Tongue (tissue), 2 donors: ENCODE results near the gene TSSC4. TPM values are rescaled to one million over a fixed set of nuclear protein-coding genes. Genes with fewer than 3 reads are reported as not detected.

Source experiments
- DNase-seq: peaks from one replicate; pipeline ENCODE4 v3.0.0-alpha.2; 2015
- total RNA-seq: library from RNA; depleted of rRNA; stranded (reverse); fragments of >200 nt; gene quantifications from one replicate; pipeline ENCODE4 v1.2.3, GENCODE V29; 2014

The TSSC4 gene
- total RNA-seq, 1 donor from 2014 or later = 21.6 TPM

DNA sequence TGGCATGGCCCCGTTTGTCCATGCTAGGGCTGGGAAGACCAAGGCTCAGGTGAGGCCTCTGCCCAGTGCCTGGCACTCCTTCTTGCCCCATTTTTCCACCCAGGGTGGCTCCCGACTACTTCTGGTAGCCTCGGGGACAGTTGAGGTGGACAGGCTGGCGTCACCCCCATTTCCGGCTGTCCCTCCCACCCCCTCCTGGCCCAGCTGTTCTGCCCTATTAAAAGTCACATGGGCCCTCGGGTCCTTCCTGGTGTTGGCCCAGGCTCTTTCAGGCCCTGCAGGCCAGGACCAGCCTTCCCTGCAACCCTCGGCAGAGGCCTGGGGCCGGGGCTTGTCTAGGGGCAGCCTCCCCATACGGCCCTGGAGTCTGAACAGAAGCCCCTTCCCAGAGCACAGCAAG is 14.0 kb upstream of the TSSC4 start:
- no peak for DNase-seq

DNA sequence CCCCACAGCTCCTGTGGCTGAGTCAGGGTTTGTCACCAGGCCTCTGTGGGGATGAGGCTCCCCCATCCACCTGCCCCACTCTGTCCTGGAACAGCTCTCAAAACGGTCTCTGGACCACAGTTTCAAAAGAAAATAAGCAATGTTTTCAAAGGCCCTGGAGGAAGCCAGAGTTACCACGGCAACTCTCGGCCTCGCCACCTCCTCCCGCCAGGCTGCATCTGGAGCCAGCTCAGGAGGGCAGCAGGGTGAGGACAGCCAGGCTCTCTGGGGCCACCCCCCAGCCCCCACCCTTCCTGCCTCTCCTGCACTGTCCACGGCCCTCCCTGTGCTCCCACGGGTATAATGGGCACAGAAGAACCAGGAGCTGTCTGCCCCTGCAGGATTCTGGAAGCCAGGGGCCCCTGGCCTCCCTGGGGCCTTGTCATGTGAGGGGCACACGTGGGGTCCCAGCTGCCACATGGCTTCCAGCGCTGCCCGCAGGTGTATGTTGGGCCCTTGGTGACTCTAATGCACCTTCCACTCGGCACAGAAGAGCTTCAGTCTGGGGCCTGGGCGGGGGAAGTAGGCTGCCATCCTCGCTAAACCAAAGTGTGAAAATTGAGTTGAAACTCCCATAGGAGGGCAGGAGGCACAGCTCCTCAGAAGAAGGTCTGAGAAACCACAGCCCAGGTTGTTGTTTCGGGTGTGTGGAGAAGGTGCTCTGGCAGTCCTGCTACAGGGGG is 13.1 kb upstream of the TSSC4 start:
- DNase-seq = no peak

DNA sequence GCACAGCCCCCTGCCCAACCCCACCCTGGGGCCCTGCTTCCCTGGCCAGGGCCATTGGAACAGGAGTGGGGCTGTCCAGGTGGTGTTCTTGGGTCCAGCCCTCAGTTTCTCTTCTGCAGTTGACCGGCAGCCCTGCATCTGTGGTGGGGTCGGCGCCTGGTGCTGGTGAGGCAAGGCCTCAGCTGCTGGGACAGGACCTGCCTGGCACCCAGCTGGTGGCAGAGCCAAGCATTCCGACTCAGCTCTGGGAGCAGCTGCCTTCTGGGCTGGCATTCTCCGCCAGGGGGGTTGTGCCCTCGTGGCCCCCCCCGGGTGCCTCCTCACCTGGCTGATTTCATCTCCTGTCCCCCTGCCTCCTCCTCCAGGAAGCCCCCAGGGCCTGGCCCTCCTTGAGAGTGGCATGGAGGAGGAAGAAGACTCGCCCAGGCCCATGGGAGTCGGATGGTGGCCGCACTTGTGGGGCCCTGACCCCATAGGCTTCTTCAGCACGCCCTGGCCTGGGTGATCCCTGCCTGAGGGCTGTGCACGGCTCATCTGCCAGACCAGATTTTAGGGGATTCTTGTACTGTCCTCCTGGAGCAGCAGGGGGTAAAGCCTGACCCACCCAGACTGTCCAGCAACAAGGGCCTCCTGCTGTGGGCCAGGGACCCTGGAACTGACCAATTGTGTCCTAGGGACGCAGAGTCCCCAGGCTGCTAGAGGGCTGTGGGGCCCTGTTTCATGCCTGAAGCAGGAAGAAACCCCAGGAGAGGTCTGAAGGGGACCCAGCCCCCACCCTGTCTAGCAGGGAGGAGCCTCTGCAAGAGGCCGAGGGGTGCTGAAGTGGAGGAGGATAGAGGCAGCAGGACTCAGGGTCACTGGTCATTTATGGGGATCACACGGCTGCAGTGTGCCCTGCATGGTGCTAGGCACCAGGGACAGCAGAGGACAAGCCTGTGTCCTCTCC is 11.8 kb upstream of the TSSC4 start:
- no peak for DNase-seq

DNA sequence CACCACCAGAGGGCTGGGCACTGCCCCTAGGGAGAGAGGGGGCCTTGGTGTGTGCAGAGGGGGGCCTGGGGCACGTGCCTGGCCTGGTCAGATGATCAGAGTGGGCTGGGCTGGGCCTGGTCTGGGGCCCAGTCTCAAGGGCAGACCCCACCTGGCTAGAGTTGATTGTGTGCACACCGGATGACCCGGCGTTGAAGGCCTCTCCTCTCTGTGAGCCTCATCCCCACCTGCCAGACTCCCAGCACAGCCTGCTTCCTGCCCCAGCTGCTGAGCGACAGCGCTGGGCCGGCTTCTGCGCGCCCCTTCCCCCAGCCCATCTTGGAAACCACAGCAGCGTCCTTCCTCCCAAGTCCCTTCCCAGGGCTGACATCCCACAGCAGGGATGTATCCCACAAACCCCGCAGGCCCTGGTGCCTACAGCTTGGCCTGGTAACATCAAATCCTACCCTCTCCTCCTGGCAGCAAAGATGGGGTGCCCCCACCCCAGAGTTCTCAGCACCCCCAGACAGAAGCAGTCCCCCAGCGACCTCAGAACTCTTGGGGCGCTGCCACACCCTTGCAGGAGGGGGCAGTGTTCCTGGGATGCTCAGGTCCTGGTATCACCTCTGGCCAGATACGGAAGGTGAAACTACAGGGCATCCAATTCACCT is 11.0 kb upstream of the TSSC4 start:
- no peak for DNase-seq

DNA sequence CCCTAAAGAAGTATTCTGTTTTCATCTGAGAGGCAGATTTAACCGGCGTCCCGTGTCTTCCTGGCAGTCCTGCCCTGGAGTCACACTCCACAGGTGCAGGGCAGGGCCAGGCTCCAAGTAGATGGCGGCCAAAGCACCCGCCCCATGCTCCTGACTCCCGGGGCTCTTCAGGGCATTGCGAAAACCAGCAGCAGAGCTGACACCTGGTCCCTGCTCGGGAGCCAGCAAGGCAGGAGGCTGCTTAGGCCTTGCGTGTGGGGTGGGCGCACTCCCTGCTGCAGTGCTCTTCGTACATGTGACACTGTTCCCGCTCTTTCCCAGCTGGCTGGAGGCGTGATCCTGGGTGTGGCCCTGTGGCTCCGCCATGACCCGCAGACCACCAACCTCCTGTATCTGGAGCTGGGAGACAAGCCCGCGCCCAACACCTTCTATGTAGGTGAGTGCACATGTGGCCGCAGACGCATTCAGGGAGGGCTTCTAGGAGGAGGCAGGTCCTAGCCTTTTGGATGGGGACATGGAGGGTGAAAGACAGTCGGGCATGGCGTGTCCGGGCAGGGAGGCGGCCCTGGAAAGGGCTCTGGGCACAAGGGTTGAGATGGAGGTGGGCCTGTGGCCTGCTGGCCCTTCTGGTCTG is 10.3 kb upstream of the TSSC4 start:
- DNase-seq = no peak

DNA sequence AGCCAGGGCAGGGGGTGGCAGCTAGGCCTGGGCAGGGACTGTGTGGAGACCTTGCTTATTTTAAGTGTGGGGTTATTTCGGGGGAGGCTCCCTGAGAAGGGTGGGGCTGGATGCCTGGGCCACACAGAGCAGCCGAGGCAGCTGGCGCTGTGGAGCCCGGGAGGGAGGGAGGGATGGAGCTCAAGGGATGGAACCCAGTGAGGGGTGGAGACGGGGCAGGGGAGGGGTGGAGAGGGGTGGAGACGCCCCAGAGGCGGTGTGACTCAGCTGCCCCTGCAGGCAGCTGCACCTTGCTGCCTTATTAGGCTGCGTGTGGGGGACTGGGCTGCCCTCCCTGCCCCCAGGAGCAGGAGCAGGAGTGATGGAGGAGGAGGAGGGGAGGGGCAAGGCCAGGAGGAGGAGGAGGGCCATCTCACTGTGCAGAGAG is 9.8 kb upstream of the TSSC4 start:
- peak; percentile 82 for DNase-seq

DNA sequence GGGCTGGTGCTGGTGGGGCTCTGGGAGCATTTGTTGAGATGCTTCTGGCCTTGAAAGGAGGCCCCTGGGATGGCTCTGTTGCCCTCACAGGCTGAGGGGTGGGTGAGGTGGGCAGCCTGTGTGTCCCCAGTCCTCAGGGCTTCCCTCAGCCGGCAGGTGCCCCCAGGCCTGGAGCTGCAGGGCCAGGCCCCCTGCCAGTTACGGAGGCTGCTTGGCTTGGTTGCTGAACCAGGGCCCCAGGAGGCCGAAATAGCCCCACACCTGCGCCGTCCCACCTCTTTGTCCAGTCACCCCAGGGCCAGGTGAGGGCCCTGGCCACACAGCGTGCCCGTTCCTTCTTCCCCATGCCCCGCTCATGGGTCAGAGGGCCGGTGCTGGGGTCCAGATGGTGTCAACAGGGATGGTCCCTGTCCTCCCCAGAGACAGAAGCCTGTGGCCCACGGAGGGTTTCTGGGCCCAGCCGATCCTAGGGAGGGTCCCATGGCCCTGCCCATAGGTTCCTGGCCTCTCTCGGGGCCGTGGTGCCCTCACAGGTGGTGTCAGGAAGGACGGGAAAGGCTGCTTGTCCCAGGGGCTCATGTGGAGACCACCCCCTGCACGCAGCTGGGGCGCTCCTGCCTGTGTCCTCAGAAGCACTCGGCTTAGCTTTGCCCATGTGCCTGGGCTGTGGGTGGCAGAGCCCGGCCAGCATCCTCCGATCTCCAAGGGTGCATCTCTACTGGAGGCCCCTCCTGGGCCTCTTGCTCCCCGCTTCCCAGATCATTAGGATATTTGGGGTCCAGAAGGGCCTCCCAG is 9.2 kb upstream of the TSSC4 start:
- no peak for DNase-seq

DNA sequence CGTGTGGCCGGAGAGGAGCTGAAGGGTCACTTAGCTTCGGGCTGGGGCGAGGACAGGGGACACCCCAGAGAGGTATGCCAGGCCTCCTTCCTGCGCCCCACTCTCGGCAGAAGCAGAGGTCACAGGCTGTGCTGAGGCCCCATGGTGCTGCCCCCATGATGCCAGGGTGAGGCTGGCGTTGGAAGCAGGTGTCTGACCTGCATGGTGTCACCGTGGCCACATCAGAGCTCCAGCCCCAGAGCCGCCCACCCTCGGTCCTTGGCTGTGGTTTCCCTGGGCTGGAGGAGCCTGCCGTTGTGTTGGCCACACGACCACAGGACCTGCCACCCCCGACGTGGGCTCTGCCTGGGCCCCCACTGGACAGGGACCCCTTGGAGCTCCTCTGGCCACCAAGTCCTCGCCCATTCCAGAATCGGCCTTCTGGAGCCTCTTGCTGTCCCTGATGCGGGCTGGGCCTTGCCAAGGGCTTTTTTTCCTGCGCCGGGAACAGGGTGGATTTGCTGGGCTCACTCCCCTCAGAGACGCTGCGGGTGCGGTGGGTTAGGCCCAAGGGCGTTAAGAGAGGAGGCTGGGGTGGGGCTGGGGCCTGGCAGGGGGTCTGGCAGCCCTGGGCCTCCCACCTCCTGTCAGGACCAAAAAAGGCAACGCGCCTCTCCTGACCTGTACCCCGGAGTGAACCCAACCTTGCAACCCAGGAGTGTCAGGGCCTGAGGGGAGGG is 8.2 kb upstream of the TSSC4 start:
- no peak for DNase-seq

DNA sequence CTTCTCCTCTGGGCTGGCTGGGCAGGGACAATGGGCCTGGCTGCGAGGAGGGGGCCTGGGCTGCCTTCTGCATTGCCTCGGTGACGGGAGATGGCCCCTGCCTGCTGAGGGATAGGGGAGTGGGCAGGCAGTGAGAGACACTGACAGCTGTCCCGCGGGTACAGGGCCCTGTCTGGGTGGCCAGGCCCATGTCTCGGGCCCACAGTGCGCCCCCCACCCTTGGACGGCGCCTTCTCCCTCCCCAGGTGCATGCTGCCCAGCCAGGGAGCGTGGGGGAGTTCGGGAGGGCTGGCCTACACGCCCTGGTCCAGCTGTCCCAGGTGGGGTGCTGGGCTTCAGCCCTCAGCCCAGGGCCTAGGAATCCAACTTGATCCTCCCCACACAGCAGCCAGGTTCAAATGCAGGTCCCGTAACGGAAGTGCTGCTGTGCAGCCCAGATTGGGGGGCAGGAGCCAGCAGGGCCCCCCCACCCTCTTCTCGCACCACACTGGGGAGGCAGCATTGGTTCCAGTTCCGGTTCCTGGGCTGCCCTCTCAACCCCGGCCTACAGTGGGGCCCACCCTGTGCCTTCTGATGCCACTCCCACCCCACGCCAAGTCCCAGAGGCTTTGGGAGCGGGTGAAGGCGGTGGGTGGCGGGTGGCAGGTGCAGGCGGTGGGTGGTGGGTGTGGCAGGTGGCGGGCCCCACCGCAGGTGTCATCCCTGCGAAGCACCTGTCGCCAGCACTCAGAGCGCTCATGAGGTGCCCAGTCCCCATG is 7.3 kb upstream of the TSSC4 start:
- no peak for DNase-seq

DNA sequence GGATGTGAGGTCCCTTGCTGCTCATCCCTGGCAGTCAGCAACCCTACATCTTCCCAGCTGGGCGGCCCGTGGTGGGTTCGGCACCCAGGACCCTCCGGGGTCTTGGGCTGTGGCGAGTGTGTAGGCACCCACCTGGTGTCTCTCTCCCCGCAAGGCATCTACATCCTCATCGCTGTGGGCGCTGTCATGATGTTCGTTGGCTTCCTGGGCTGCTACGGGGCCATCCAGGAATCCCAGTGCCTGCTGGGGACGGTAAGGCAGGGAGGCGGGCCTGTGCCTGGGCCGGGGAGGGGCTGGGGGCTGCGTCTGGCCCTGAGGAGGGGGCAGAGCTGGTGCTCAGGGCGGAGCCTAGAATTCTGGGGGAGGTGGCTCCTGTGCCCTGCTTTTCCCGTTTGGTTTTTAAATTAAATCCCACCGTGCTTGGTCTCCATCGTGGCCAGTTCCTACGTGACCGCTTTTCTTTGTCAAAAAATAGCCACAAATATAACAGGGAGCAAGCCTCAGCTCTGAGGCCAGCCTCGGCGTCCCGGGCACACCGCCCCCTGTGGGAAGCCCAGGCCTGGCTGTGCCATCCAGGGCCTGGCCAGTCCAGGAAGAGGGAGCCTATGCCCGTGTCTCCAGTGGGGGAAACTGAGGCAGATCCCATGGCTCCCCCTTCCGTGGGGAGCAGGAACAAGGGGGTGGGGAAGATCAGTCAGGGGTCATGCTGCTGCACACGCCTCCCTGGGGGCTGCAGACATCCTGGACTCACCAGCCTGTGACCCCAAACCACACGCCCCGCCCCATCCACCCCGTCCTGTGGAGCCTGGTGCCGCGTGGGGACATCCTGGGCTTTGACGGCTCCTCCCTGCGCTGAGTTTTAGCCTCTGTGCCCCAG is 6.4 kb upstream of the TSSC4 start:
- DNase-seq = no peak

DNA sequence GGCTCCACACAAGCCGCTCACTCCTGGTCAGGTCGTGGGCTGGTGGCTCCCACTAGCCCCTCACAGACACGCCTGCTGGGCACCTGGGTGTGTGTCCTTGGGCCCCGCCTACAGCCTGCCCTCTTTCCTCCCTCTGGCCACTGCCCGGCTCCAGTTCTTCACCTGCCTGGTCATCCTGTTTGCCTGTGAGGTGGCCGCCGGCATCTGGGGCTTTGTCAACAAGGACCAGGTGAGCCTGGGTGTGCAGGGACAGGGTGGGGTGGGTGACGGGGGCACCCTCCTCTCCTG is 5.8 kb upstream of the TSSC4 start:
- DNase-seq = no peak

DNA sequence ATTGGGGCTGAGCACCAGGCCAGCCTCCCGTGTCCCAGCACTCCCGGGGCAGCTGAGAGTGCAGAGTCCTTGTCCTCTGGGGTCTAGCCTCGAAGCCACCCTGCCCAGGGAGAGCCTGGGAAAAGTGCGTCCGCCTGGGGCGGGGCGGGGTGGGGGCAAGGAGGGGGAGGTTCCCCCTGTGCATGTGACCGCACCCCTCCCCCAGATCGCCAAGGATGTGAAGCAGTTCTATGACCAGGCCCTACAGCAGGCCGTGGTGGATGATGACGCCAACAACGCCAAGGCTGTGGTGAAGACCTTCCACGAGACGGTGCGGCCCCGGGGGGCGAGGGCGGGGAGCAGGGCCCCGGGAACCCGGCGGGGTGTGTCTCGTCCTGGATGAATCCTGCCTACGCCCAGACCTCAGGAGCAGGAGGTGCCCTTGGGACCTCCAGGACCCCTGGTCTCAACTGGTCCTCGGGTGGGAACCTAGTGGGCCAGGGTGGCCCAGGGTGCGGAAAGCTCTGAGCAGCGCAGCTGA is 5.3 kb upstream of the TSSC4 start:
- DNase-seq = no peak

DNA sequence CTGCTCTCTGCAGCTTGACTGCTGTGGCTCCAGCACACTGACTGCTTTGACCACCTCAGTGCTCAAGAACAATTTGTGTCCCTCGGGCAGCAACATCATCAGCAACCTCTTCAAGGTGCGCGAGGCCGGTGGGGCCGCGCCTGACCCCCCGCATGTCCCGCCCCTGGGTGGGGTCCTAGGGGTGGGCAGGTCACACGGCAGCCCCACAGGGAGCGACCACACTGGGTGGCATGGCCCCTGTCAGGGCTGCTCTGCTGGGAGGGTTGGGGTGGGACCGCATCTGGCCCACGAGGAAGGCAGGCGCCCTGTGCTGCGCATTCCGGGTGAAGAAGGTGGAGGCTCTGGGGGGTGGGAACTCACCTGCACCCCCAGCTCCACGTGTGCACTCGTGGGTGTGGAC is 4.7 kb upstream of the TSSC4 start:
- no peak for DNase-seq

DNA sequence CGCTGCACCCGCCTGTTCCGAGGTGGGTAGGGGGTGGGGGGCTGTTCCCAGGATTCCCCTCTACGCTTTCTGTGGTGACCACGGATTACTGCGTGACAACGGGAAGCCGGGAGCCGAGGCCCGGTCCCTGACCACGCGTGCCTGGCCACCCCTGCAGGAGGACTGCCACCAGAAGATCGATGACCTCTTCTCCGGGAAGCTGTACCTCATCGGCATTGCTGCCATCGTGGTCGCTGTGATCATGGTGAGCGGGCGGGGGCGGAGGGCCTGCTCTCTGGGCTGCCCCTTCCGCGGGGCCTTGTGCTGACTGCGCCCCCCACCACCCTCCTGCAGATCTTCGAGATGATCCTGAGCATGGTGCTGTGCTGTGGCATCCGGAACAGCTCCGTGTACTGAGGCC is 4.1 kb upstream of the TSSC4 start:
- no peak for DNase-seq

DNA sequence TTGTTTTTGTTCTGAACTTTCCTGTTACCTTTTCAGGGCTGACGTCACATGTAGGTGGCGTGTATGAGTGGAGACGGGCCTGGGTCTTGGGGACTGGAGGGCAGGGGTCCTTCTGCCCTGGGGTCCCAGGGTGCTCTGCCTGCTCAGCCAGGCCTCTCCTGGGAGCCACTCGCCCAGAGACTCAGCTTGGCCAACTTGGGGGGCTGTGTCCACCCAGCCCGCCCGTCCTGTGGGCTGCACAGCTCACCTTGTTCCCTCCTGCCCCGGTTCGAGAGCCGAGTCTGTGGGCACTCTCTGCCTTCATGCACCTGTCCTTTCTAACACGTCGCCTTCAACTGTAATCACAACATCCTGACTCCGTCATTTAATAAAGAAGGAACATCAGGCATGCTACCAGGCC is 3.5 kb upstream of the TSSC4 start:
- no peak for DNase-seq

DNA sequence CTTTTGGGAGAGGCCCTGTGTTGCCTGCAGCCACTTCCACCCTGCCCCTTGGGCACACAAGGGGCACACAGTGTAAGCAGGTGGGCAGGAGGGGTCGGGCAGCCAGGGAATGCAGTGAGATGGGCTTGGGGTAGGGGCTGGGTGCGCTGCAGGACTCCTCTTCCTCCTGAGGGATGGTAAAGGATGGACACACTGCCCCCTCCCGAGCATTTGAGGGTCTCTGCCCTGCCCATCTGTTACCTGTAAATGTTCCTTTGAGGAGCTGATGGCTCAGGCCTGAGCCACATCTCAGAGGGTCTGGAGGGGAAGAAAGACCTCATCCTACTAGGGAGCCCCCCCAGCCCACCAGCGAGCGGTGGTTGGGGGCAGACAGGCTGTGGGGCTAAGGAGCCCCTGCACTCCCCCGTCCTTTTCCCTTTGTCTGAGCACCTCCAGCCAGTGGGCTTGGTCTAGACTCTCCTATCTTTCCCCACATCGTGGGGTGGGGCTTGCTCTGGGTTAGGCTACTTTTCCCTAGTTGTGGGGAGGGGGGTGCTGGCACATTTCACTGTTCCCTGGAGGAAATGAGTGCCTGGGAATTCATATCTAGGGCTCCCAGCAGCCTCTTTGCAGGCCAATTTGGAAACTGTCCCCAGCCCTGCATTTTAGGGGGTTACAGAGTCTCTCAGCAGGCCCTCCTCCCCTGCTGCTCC is 1.7 kb upstream of the TSSC4 start:
- no peak for DNase-seq

DNA sequence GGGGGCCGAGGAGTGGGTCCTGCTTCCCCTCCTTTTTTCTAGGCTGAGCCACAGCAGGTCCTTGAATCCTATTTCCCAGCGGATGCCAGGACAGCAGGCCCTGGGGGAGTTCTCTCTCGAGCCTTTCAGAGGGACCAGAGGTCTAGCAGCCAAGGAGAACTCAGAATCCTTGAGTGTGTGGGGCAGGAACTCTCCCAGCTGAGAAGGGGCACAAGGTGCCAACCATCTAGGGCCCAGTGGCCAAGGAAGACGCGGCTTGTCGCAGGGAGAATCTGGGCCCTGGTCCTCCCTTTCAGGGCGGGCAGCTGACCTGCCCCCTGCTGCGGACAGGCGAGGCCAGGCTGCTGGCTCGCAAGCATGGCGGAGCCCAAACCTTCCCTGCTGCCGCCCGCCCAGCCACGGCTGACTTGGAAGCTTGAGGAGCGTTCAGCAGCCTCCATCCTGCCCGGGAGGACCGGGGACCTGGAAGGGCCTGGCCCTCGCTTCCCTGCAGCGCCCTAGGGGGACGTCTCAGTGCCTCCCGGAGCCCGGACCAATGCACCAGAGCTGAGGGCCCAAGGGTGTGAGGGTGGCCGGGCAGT is 972 bp upstream of the TSSC4 start:
- DNase-seq = no peak

DNA sequence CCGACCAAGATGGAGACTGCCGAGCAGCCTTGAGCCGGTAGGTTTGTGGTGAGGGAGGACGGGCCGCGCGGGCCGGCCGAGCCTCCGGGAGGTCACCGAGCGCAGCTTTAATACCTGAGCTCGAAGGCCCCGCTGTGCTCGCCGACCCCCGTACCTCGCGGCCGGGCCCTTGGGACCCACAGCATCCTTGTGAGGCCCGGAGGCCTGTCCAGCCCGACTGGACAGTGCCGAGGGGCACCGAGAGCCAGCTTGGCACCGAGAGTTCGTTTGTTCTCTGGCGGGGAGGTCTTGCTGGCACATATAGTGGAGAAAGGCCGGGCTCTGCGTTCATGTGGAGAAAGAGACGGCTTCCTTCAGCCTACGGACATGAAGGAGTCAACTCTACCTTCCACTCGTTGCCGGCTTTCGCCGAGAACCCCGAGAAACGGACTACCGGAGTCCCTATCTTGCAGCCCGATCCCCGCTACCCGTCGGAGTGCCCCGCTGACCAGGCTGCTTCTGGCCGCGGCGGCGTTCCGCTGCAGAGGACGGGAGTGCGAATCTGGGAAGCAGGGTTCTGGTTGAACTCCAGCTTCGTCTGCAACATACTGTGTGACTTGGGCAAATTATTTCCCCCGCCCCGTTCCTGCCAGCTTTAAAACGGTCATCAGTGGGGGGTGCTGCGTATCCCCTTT is 349 bp downstream of the TSSC4 start:
- DNase-seq = no peak
